ENCODE measurements around the gene KIAA1210.
"Not testable (repeated sequence)": the region's sequence is repeated elsewhere in the genome, so short reads cannot be mapped to it uniquely, and the experiment has no call there.

The KIAA1210 gene

GRCh38 chrX:119042040-119042439, 85.6 kb downstream of the KIAA1210 start:
- Histone ChIP-seq H3K36me3 (ENCODE audit: control insufficient read depth, insufficient read depth, low read length) (no peaks in the 10 kb centered on the region), H3K27ac (ENCODE audit: insufficient read depth, low read length, poor library complexity, severe bottlenecking) (no peak overlapping the region), H3K4me1 (ENCODE audit: control insufficient read depth, insufficient read depth, low read length, poor library complexity, severe bottlenecking) (no peaks in the 10 kb centered on the region), H3K27me3 (replicated peaks; ENCODE audit: control insufficient read depth, insufficient read depth, low read length, poor library complexity, severe bottlenecking) (no peaks in the 10 kb centered on the region), H3K9me3 (ENCODE audit: control insufficient read depth, low read length) (no peaks in the 10 kb centered on the region), H3K4me3 (ENCODE audit: insufficient read depth, low read depth, low read length, poor library complexity, severe bottlenecking) (no peak overlapping the region)
- DNase-seq, result no peak

GRCh38 chrX:119041175-119041574, 86.4 kb downstream of the KIAA1210 start:
- no peak for DNase-seq
- no peak overlapping the region for H3K27ac ChIP-seq (ENCODE audit: insufficient read depth, low read length, poor library complexity, severe bottlenecking)
- H3K27me3 ChIP-seq (replicated peaks; ENCODE audit: control insufficient read depth, insufficient read depth, low read length, poor library complexity, severe bottlenecking), result no peaks in the 10 kb centered on the region
- H3K4me3 ChIP-seq (ENCODE audit: insufficient read depth, low read depth, low read length, poor library complexity, severe bottlenecking), result no peak overlapping the region
- H3K9me3 ChIP-seq (ENCODE audit: control insufficient read depth, low read length), result no peaks in the 10 kb centered on the region
- H3K36me3 ChIP-seq (ENCODE audit: control insufficient read depth, insufficient read depth, low read length), result no peaks in the 10 kb centered on the region
- H3K4me1 ChIP-seq (ENCODE audit: control insufficient read depth, insufficient read depth, low read length, poor library complexity, severe bottlenecking), result no peaks in the 10 kb centered on the region

- H3K27ac ChIP-seq (ENCODE audit: insufficient read depth, low read length, poor library complexity, severe bottlenecking), result no peak overlapping the region
- no peak for DNase-seq
- H3K9me3 ChIP-seq (ENCODE audit: control insufficient read depth, low read length), result no peaks in the 10 kb centered on the region
- no peak overlapping the region for H3K4me3 ChIP-seq (ENCODE audit: insufficient read depth, low read depth, low read length, poor library complexity, severe bottlenecking)
- H3K27me3 ChIP-seq (replicated peaks; ENCODE audit: control insufficient read depth, insufficient read depth, low read length, poor library complexity, severe bottlenecking), result no peaks in the 10 kb centered on the region
- H3K4me1 ChIP-seq (ENCODE audit: control insufficient read depth, insufficient read depth, low read length, poor library complexity, severe bottlenecking), result no peaks in the 10 kb centered on the region
- no peaks in the 10 kb centered on the region for H3K36me3 ChIP-seq (ENCODE audit: control insufficient read depth, insufficient read depth, low read length)
Measured at GRCh38 chrX:119040432-119040831, 87.2 kb downstream of the KIAA1210 start.

- DNase-seq, result no peak
Measured at GRCh38 chrX:119036107-119037029, 91.2 kb downstream of the KIAA1210 start.

GRCh38 chrX:119030990-119031389, 96.6 kb downstream of the KIAA1210 start:
- Histone ChIP-seq H3K4me1 (ENCODE audit: control insufficient read depth, insufficient read depth, low read length, poor library complexity, severe bottlenecking) (no peaks in the 10 kb centered on the region), H3K36me3 (ENCODE audit: control insufficient read depth, insufficient read depth, low read length) (no peaks in the 10 kb centered on the region), H3K4me3 (ENCODE audit: insufficient read depth, low read depth, low read length, poor library complexity, severe bottlenecking) (no peak overlapping the region), H3K27me3 (replicated peaks; ENCODE audit: control insufficient read depth, insufficient read depth, low read length, poor library complexity, severe bottlenecking) (no peaks in the 10 kb centered on the region), H3K9me3 (ENCODE audit: control insufficient read depth, low read length) (no peaks in the 10 kb centered on the region), H3K27ac (ENCODE audit: insufficient read depth, low read length, poor library complexity, severe bottlenecking) (no peak overlapping the region)
- no peak for DNase-seq

More at GRCh38 chrX:119036107-119037029, 91.2 kb downstream of the KIAA1210 start:
- no peak overlapping the region for H3K27ac ChIP-seq (ENCODE audit: insufficient read depth, low read length, poor library complexity, severe bottlenecking)
- H3K9me3 ChIP-seq (ENCODE audit: control insufficient read depth, low read length), result no peaks in the 10 kb centered on the region
- H3K27me3 ChIP-seq (replicated peaks; ENCODE audit: control insufficient read depth, insufficient read depth, low read length, poor library complexity, severe bottlenecking), result no peaks in the 10 kb centered on the region
- no peaks in the 10 kb centered on the region for H3K4me1 ChIP-seq (ENCODE audit: control insufficient read depth, insufficient read depth, low read length, poor library complexity, severe bottlenecking)
- no peak overlapping the region for H3K4me3 ChIP-seq (ENCODE audit: insufficient read depth, low read depth, low read length, poor library complexity, severe bottlenecking)
- no peaks in the 10 kb centered on the region for H3K36me3 ChIP-seq (ENCODE audit: control insufficient read depth, insufficient read depth, low read length)

GRCh38 chrX:119029656-119030055, 98.0 kb downstream of the KIAA1210 start:
- not testable (repeated sequence) for H3K4me3 ChIP-seq (ENCODE audit: insufficient read depth, low read depth, low read length, poor library complexity, severe bottlenecking); H3K36me3 ChIP-seq (ENCODE audit: control insufficient read depth, insufficient read depth, low read length); H3K4me1 ChIP-seq (ENCODE audit: control insufficient read depth, insufficient read depth, low read length, poor library complexity, severe bottlenecking); H3K27ac ChIP-seq (ENCODE audit: insufficient read depth, low read length, poor library complexity, severe bottlenecking); H3K9me3 ChIP-seq (ENCODE audit: control insufficient read depth, low read length); DNase-seq; H3K27me3 ChIP-seq (replicated peaks; ENCODE audit: control insufficient read depth, insufficient read depth, low read length, poor library complexity, severe bottlenecking)

- H3K27ac ChIP-seq (ENCODE audit: insufficient read depth, low read length, poor library complexity, severe bottlenecking), result no peak overlapping the region
- H3K4me3 ChIP-seq (ENCODE audit: insufficient read depth, low read depth, low read length, poor library complexity, severe bottlenecking), result no peak overlapping the region
- no peak for DNase-seq
- H3K27me3 ChIP-seq (replicated peaks; ENCODE audit: control insufficient read depth, insufficient read depth, low read length, poor library complexity, severe bottlenecking), result no peaks in the 10 kb centered on the region
- H3K4me1 ChIP-seq (ENCODE audit: control insufficient read depth, insufficient read depth, low read length, poor library complexity, severe bottlenecking), result no peaks in the 10 kb centered on the region
- H3K36me3 ChIP-seq (ENCODE audit: control insufficient read depth, insufficient read depth, low read length), result no peaks in the 10 kb centered on the region
- H3K9me3 ChIP-seq (ENCODE audit: control insufficient read depth, low read length), result no peaks in the 10 kb centered on the region
Measured at GRCh38 chrX:119028733-119029330, 98.8 kb downstream of the KIAA1210 start.

Data from effector memory CD4-positive, alpha-beta T cell (primary cell).